DOHH2 (cell line): ENCODE results near the gene AMACR.

Experiments used
- H3F3A ChIP-seq: fragments of 200-600 bp; sonication (generic), shearing (Covaris generic); 2 replicates; pipeline ENCODE4 v1.6.0; 2016; ENCODE audit warnings: antibody characterized with exemption, mild to moderate bottlenecking; ENCODE audit not compliant: control insufficient read depth, insufficient read depth
- H3K27ac ChIP-seq: fragments of 200-600 bp; sonication (generic); 2 replicates; pipeline ENCODE4 v1.5.1; 2014; ENCODE audit warnings: low read depth, mild to moderate bottlenecking, low read length, moderate library complexity
- H3K27me3 ChIP-seq: fragments of 200-600 bp; sonication (generic); 2 replicates; pipeline ENCODE4 v1.6.1; 2014; ENCODE audit warnings: mild to moderate bottlenecking, low read length, mixed read lengths; ENCODE audit not compliant: control insufficient read depth
- H3K36me3 ChIP-seq: fragments of 200-600 bp; sonication (generic); 2 replicates; pipeline ENCODE4 v1.6.1; 2014; ENCODE audit warnings: mild to moderate bottlenecking, low read length, moderate library complexity, mixed read lengths; ENCODE audit not compliant: control insufficient read depth
- H3K4me1 ChIP-seq: fragments of 200-600 bp; sonication (generic); 2 replicates; pipeline ENCODE4 v1.6.1; 2014; ENCODE audit warnings: mild to moderate bottlenecking, low read length, mixed read lengths; ENCODE audit not compliant: control insufficient read depth
- H3K4me2 ChIP-seq: fragments of 200-600 bp; sonication (generic); 2 replicates; pipeline ENCODE4 v1.6.0; 2014; ENCODE audit warnings: mild to moderate bottlenecking, low read length, moderate library complexity
- H3K4me3 ChIP-seq: fragments of 200-600 bp; sonication (generic); 2 replicates; pipeline ENCODE4 v1.5.1; 2014; ENCODE audit warnings: mild to moderate bottlenecking, low read length, mixed read lengths
- H3K79me2 ChIP-seq: fragments of 200-600 bp; sonication (generic); 2 replicates; pipeline ENCODE4 v1.6.1; 2014; ENCODE audit warnings: mild to moderate bottlenecking, low read length, mixed read lengths; ENCODE audit not compliant: control insufficient read depth
- H3K9me2 ChIP-seq: fragments of 200-600 bp; sonication (generic); replicated peaks from 2 replicates; pipeline ENCODE4 v1.6.1; 2014; ENCODE audit warnings: mild to moderate bottlenecking, low read length, mixed read lengths; ENCODE audit not compliant: control insufficient read depth
- H3K9me3 ChIP-seq: fragments of 200-600 bp; sonication (generic); 2 replicates; pipeline ENCODE4 v1.6.1; 2014; ENCODE audit warnings: antibody characterized with exemption, low read length, mixed read lengths; ENCODE audit not compliant: control insufficient read depth, insufficient read depth
- H4K20me1 ChIP-seq: fragments of 200-600 bp; sonication (generic); 2 replicates; pipeline ENCODE4 v1.6.0; 2014; ENCODE audit warnings: low read depth, mild to moderate bottlenecking, antibody characterized with exemption, low read length, moderate library complexity; ENCODE audit not compliant: control insufficient read depth, insufficient read depth
- EZH2phosphoT487 ChIP-seq: fragments of 200-600 bp; sonication (generic); IDR thresholded peaks from 2 replicates; pipeline ENCODE4 v1.6.1; 2017; ENCODE audit warnings: borderline replicate concordance, mild to moderate bottlenecking, antibody characterized with exemption, low read length, moderate library complexity, mixed read lengths
- TF ChIP-seq, protein P1 (sequence below): fragments of 200-600 bp; sonication (generic); IDR thresholded peaks from one replicate; pipeline ENCODE4 v1.5.1; 2014; ENCODE audit warnings: antibody characterized with exemption, mild to moderate bottlenecking, low read depth, low read length; ENCODE audit not compliant: poor library complexity, severe bottlenecking

AMACR gene

DNA sequence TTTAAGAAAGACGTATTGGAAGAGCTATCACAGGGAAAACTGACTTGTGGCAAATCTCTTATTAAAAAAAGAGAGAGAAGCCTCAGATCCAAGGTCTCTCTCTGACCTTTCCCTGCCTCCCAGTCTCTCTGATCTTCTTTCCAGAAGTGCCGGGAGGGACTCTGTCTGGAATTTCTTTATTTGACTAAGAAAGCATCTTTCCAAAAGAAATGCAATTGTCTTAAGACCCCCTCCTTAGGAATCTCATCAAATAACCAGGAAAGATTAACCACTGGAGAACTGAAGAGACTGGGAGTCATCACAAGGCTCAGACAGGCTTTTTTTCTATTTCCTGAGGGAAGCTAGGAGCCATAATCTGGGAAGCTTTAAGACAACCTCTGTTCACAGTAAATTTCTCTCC, 30.5 kb upstream of the AMACR start:
- TF ChIP-seq EZH2phosphoT487: no peak
- TF ChIP-seq, protein P1, sequence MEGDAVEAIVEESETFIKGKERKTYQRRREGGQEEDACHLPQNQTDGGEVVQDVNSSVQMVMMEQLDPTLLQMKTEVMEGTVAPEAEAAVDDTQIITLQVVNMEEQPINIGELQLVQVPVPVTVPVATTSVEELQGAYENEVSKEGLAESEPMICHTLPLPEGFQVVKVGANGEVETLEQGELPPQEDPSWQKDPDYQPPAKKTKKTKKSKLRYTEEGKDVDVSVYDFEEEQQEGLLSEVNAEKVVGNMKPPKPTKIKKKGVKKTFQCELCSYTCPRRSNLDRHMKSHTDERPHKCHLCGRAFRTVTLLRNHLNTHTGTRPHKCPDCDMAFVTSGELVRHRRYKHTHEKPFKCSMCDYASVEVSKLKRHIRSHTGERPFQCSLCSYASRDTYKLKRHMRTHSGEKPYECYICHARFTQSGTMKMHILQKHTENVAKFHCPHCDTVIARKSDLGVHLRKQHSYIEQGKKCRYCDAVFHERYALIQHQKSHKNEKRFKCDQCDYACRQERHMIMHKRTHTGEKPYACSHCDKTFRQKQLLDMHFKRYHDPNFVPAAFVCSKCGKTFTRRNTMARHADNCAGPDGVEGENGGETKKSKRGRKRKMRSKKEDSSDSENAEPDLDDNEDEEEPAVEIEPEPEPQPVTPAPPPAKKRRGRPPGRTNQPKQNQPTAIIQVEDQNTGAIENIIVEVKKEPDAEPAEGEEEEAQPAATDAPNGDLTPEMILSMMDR: no peak
- Histone ChIP-seq H3K27ac (no peak overlapping the region), H4K20me1 (no peaks in the 10 kb centered on the region), H3K27me3 (no peaks in the 10 kb centered on the region; the same call in 1 of the 2 replicates), H3K4me2 (no peak overlapping the region), H3K4me1 (no peaks in the 10 kb centered on the region), H3K36me3 (no peaks in the 10 kb centered on the region), H3K9me3 (no peaks in the 10 kb centered on the region), H3K79me2 (no peaks in the 10 kb centered on the region), H3F3A (no peaks in the 10 kb centered on the region), H3K9me2 (no peaks in the 10 kb centered on the region), H3K4me3 (no peak overlapping the region)

DNA sequence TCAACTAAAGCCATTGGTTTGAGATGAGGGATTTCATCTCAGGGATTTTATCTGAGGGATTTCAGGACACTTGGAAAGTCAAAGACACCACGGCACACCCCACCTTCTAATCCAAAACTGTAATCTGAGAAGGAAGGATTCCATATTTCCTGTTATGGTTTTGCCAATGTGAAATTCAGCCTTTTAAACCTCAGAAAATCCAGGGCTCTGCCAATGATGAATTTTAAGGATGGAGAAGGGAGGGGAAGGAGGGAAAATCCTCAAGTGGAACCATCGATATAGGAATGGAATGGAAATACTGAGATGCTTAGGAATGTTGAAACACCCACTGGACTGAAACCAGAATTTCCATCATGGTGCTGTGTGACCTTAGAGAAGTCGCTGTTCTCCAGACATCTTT, 29.9 kb upstream of the AMACR start:
- Histone ChIP-seq H3K4me1 (no peaks in the 10 kb centered on the region), H3K4me2 (no peak overlapping the region), H3K79me2 (no peaks in the 10 kb centered on the region), H3K36me3 (no peaks in the 10 kb centered on the region), H4K20me1 (no peaks in the 10 kb centered on the region), H3K9me3 (no peaks in the 10 kb centered on the region), H3K27ac (no peak overlapping the region), H3K9me2 (no peaks in the 10 kb centered on the region), H3K27me3 (no peaks in the 10 kb centered on the region; the same call in 1 of the 2 replicates), H3F3A (no peaks in the 10 kb centered on the region), H3K4me3 (no peak overlapping the region)
- TF ChIP-seq, protein P1: no peak
- no peak for TF ChIP-seq EZH2phosphoT487

DNA sequence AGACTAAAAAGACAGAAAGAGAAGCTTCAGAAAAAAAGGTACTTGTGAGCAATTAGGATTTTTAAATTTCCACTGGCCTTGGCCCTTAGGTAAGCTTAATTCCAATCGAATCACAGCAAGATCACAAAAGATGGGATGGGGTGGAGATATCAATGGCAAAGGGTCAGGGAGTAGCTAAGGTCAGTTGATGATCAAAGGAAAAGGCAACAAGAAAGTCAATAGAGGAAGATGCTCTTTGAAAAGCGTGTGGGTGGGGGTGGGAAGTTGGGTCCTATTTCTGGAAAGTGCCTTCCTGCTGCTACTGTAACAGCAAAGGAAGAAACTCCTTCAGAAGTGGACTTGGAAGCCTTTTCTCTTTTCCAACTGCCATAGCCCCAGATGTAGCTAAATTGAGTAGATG, 27.9 kb upstream of the AMACR start:
- no peaks in the 10 kb centered on the region for H3K27me3 ChIP-seq
- no peaks in the 10 kb centered on the region for H3K36me3 ChIP-seq
- no peaks in the 10 kb centered on the region for H3K9me2 ChIP-seq
- no peak overlapping the region for H3K4me2 ChIP-seq
- no peak overlapping the region for H3K4me3 ChIP-seq
- no peaks in the 10 kb centered on the region for H3K4me1 ChIP-seq
- TF ChIP-seq, protein P1: no peak
- no peak for TF ChIP-seq EZH2phosphoT487
- no peaks in the 10 kb centered on the region for H3K79me2 ChIP-seq
- H3K9me3 ChIP-seq: no peaks in the 10 kb centered on the region
- H4K20me1 ChIP-seq: no peaks in the 10 kb centered on the region
- H3K27ac ChIP-seq: no peak overlapping the region
- no peaks in the 10 kb centered on the region for H3F3A ChIP-seq
